HL-60 (cell line): ENCODE data around the gene SLC12A1.

Source experiments
- DNase-seq, 2 experiments: peaks; one replicate each; pipeline ENCODE4 v3.0.0-alpha.2; 2010 to 2020; ENCODE audit warnings: low read depth in 1 of 2, low spot score in 1 of 2
- H3K27ac ChIP-seq: fragments of 250-450 bp; sonication (Bioruptor Pico); replicated peaks from 2 replicates; pipeline ENCODE4 v1.5.1; 2020; ENCODE audit warnings: mild to moderate bottlenecking, moderate library complexity
- H3K27me3 ChIP-seq: fragments of 250-450 bp; sonication (Bioruptor Pico); 2 replicates; pipeline ENCODE4 v1.5.1; 2021; ENCODE audit warnings: mild to moderate bottlenecking, moderate library complexity; ENCODE audit not compliant: insufficient read depth, poor library complexity, severe bottlenecking
- H3K4me3 ChIP-seq: replicated peaks from 2 replicates; pipeline ENCODE4 v1.5.1; 2011; ENCODE audit warnings: mild to moderate bottlenecking, control low read depth, low read length; ENCODE audit not compliant: insufficient read depth
- CTCF ChIP-seq: IDR thresholded peaks from one replicate; pipeline ENCODE4 v1.5.1; 2011; ENCODE audit warnings: low read length, control low read depth, inconsistent platforms; ENCODE audit not compliant: insufficient read depth
- GABPA ChIP-seq: IDR thresholded peaks from 2 replicates; pipeline ENCODE4 v1.6.1; 2012; ENCODE audit warnings: low read depth
- POLR2AphosphoS5 ChIP-seq: IDR thresholded peaks from 2 replicates; pipeline ENCODE4 v1.6.1; 2012; ENCODE audit warnings: low read depth
- REST ChIP-seq: IDR thresholded peaks from 2 replicates; pipeline ENCODE4 v1.6.1; 2012; ENCODE audit warnings: low read depth; ENCODE audit not compliant: insufficient replicate concordance
- SPI1 ChIP-seq: IDR thresholded peaks from 2 replicates; pipeline ENCODE4 v1.6.1; 2012; ENCODE audit warnings: low read depth, mild to moderate bottlenecking, borderline replicate concordance

The SLC12A1 gene

GRCh38 chr15:48253172-48253571 lies 47.1 kb downstream of the SLC12A1 start:
- H3K27me3 ChIP-seq: no peaks in the 10 kb centered on the region
- DNase-seq: no peak
- no peak overlapping the region for H3K4me3 ChIP-seq
- H3K27ac ChIP-seq: no peak overlapping the region
- TF ChIP-seq GABPA (no peak), POLR2AphosphoS5 (no peak), SPI1 (no peak), CTCF (no peak), REST (no peak)

- TF ChIP-seq CTCF: no peak
- TF ChIP-seq POLR2AphosphoS5: no peak
- no peaks in the 10 kb centered on the region for H3K27me3 ChIP-seq
- DNase-seq: no peak
- H3K27ac ChIP-seq: no peak overlapping the region
- no peak overlapping the region for H3K4me3 ChIP-seq
Measured at GRCh38 chr15:48265135-48265534, 59.0 kb downstream of the SLC12A1 start.

GRCh38 chr15:48266024-48266689 lies 60.1 kb downstream of the SLC12A1 start:
- Histone ChIP-seq H3K27me3 (no peaks in the 10 kb centered on the region), H3K27ac (no peak overlapping the region)
- TF ChIP-seq POLR2AphosphoS5 (no peak), GABPA (no peak), CTCF (no peak), REST (no peak), SPI1 (no peak)

GRCh38 chr15:48267766-48268165 lies 61.7 kb downstream of the SLC12A1 start:
- no peak overlapping the region for H3K4me3 ChIP-seq
- no peak for TF ChIP-seq GABPA
- no peak for TF ChIP-seq SPI1
- TF ChIP-seq CTCF: no peak
- no peak for TF ChIP-seq POLR2AphosphoS5
- TF ChIP-seq REST: no peak
- DNase-seq: no peak

More at GRCh38 chr15:48266024-48266689, 60.1 kb downstream of the SLC12A1 start:
- no peak for DNase-seq
- no peak overlapping the region for H3K4me3 ChIP-seq

More at GRCh38 chr15:48267766-48268165, 61.7 kb downstream of the SLC12A1 start:
- Histone ChIP-seq H3K27ac (no peak overlapping the region), H3K27me3 (no peaks in the 10 kb centered on the region)
